Mesothelial cell of epicardium (in vitro differentiated cells): ENCODE measurements around the gene DNAJC1. TPM values are rescaled to one million over a fixed set of nuclear protein-coding genes. Genes with fewer than 3 reads are reported as not detected.

Experiments used
- DNase-seq, 2 experiments: peaks; one replicate each; pipeline ENCODE4 v3.0.0; 2021; ENCODE audit warnings: low spot score in 2 of 2; ENCODE audit not compliant: unreplicated experiment in 2 of 2
- H3K27ac Mint-ChIP-seq: 2 replicates; pipeline ENCODE4 v1.8.0; 2021; ENCODE audit warnings: mixed read lengths
- H3K27me3 Mint-ChIP-seq: 2 replicates; pipeline ENCODE4 v1.8.0; 2021; ENCODE audit warnings: low read depth, mixed read lengths
- H3K36me3 Mint-ChIP-seq: 2 replicates; pipeline ENCODE4 v1.8.0; 2021; ENCODE audit warnings: mixed read lengths
- H3K4me1 Mint-ChIP-seq: 2 replicates; pipeline ENCODE4 v1.8.0; 2021; ENCODE audit warnings: mixed read lengths
- H3K4me3 Mint-ChIP-seq: 2 replicates; pipeline ENCODE4 v1.8.0; 2021; ENCODE audit warnings: mild to moderate bottlenecking, moderate library complexity, mixed read lengths
- H3K9me3 Mint-ChIP-seq: 2 replicates; pipeline ENCODE4 v1.8.0; 2021; ENCODE audit warnings: mixed read lengths
- CTCF ChIP-seq: fragments of 200-600 bp; sonication (generic); IDR thresholded peaks from one replicate; pipeline ENCODE4 v1.5.0; 2021; ENCODE audit warnings: antibody characterized with exemption; ENCODE audit not compliant: unreplicated experiment
- total RNA-seq: library from RNA; stranded (reverse); gene quantifications from 3 replicates; pipeline ENCODE4 v1.2.1, GENCODE V29; 2021

The DNAJC1 gene
- total RNA-seq, 1 donor from 2014 or later: 27.2 TPM

- Mint-ChIP-seq H3K27me3 (no peaks in the 10 kb centered on the region), H3K4me1 (peaks cover 47% of the 10 kb centered on the region), H3K27ac (peak overlapping the region; percentile 35), H3K4me3 (no peak overlapping the region), H3K36me3 (peaks cover 1% of the 10 kb centered on the region), H3K9me3 (no peaks in the 10 kb centered on the region)
- no peak for DNase-seq
- no peak for TF ChIP-seq CTCF
These were observed 25.2 kb downstream of the DNAJC1 start for GRCh38 chr10:21978191-21978862.

GRCh38 chr10:21976739-21977138 is 26.8 kb downstream of the DNAJC1 start:
- no peaks in the 10 kb centered on the region for H3K9me3 Mint-ChIP-seq
- H3K27me3 Mint-ChIP-seq: no peaks in the 10 kb centered on the region
- peak overlapping the region; percentile 22 for H3K27ac Mint-ChIP-seq
- H3K4me3 Mint-ChIP-seq: no peak overlapping the region
- H3K4me1 Mint-ChIP-seq: peaks cover 49% of the 10 kb centered on the region
- DNase-seq: no peak
- no peaks in the 10 kb centered on the region for H3K36me3 Mint-ChIP-seq
- no peak for TF ChIP-seq CTCF

GRCh38 chr10:21976280-21976679 is 27.2 kb downstream of the DNAJC1 start:
- DNase-seq: no peak
- no peaks in the 10 kb centered on the region for H3K9me3 Mint-ChIP-seq
- H3K27ac Mint-ChIP-seq: peak overlapping the region; percentile 24
- H3K4me3 Mint-ChIP-seq: no peak overlapping the region
- no peaks in the 10 kb centered on the region for H3K27me3 Mint-ChIP-seq
- no peaks in the 10 kb centered on the region for H3K36me3 Mint-ChIP-seq
- peaks cover 49% of the 10 kb centered on the region for H3K4me1 Mint-ChIP-seq
- no peak for TF ChIP-seq CTCF

GRCh38 chr10:21975378-21975990 is 28.0 kb downstream of the DNAJC1 start:
- Mint-ChIP-seq H3K4me1 (peaks cover 43% of the 10 kb centered on the region), H3K36me3 (no peaks in the 10 kb centered on the region), H3K4me3 (no peak overlapping the region), H3K9me3 (no peaks in the 10 kb centered on the region), H3K27ac (peak overlapping the region; percentile 56), H3K27me3 (no peaks in the 10 kb centered on the region)
- no peak for TF ChIP-seq CTCF
- no peak for DNase-seq

GRCh38 chr10:21972584-21972983 is 30.9 kb downstream of the DNAJC1 start:
- Mint-ChIP-seq H3K9me3 (no peaks in the 10 kb centered on the region), H3K4me3 (no peak overlapping the region), H3K36me3 (no peaks in the 10 kb centered on the region), H3K4me1 (peaks cover 27% of the 10 kb centered on the region), H3K27me3 (no peaks in the 10 kb centered on the region), H3K27ac (no peak overlapping the region)
- no peak for DNase-seq
- TF ChIP-seq CTCF: no peak
